ENCODE results near the gene IMPDH2.

IMPDH2 gene

DNA sequence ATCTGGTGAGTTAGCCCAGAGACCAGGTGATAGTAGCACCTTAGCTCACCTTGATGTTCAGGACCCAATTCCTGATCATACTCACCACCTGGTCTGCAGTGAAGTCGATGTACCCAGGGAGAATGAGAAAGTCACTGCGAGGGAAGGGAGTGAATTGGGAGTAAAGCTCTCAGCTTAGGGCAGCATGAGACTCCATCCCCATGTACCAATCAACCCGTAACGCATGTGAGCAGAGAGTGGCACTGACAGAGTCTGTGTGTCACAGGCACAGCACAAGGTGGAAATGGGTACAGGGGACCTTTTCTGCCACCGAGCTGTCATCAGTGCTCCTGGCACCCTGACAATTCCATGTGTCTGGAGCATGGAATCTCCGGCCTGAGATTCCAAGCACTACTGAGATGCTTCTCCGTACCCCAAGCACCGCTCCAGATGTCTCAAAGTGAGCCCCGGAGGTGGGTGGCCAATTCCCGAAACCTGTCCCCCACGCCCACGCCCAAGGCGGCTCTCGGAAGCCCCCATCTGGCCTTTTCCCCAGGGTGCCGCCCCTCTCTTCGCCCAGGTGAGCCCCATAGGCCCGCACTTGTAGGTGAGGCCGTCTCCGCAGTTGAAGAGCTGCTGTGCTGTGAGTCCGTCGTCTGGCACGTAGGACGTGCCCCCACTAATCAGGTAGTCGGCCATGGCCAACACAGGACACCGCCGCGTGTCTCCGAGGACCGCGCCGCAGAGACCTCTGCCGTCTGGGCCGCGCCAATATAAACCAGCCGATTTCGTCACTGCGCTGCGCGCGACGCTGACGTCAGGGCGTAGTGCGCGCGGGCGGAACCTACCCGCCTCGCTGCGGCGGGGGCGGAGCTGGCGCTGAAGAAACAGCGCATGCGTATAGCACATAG is at the start of gene IMPDH2:
IMPDH2 (minus strand) TSS at position 726 of the 890 bp plus-strand sequence; CDS start at position 678, 48 bp downstream.
- Mint-ChIP-seq H3K4me3 (peak within 1 kb of the TSS; percentile 87), H3K9me3 (no peaks in the 10 kb centered on the region), H3K27me3 (no peaks in the 10 kb centered on the region), H3K4me1 (peaks cover 27% of the 10 kb centered on the region), H3K27ac (ENCODE audit: low read depth) (peak within 1 kb of the TSS; percentile 97), H3K36me3 (ENCODE audit: insufficient read depth) (peaks cover 53% of the 10 kb centered on the region)
- ATAC-seq (replicated peaks; ENCODE audit: extremely low read depth, poor library complexity, severe bottlenecking): peak; percentile 94
- peak; percentile 88 to 90 for DNase-seq (ENCODE audit: low spot score in 2 of 2)

DNA sequence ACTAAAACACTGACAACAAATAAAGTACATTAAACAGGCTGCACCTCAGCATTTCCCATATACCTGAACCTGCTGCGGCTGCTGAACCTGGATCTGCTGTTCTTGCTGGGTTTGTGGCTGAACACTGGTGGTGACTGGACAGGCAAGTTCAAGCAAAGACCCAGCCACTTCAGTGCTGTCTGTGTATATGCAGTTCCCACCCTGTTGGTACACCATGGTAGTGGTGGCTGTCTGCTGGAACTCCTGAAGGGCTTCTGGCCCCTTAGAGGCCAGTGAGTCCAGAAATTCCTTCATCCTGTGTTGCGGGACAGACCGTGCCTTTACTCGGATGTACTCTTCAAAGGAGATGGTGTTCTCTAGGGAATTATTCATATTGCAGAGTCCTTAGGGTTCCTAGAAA is 47.4 kb upstream of the IMPDH2 start:
- Mint-ChIP-seq H3K27ac (ENCODE audit: low read depth) (no peak overlapping the region), H3K27me3 (no peaks in the 10 kb centered on the region), H3K4me3 (no peak overlapping the region), H3K36me3 (ENCODE audit: insufficient read depth) (peaks cover 73% of the 10 kb centered on the region), H3K4me1 (peaks cover 9% of the 10 kb centered on the region), H3K9me3 (no peaks in the 10 kb centered on the region)
- DNase-seq (ENCODE audit: low spot score in 2 of 2) (no peak), ATAC-seq (replicated peaks; ENCODE audit: extremely low read depth, poor library complexity, severe bottlenecking) (no peak)

DNA sequence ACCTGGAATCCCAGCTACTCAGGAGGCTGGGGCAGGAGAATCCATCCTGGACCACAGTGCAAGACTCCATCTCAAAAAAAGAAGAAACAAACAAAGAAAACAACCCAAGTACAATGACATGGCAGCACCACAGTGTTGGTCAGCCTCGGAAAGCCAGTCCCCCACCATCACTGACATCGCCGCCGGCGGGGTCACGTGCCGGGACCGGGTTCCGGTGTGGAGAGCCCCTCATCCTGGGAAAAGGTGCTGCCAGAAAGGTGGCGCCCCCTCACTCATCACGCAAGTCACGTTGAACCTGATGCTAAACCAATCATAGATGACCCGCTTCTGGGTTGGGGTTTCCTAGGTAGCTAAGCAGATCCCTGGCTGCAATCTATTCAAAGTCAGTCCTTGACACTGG is 46.9 kb upstream of the IMPDH2 start:
- Mint-ChIP-seq H3K27me3 (no peaks in the 10 kb centered on the region), H3K9me3 (no peaks in the 10 kb centered on the region), H3K36me3 (ENCODE audit: insufficient read depth) (peaks cover 74% of the 10 kb centered on the region), H3K4me3 (no peak overlapping the region), H3K27ac (ENCODE audit: low read depth) (no peak overlapping the region), H3K4me1 (peaks cover 9% of the 10 kb centered on the region)
- no peak for ATAC-seq (replicated peaks; ENCODE audit: extremely low read depth, poor library complexity, severe bottlenecking)
- no peak for DNase-seq (ENCODE audit: low spot score in 2 of 2)

DNA sequence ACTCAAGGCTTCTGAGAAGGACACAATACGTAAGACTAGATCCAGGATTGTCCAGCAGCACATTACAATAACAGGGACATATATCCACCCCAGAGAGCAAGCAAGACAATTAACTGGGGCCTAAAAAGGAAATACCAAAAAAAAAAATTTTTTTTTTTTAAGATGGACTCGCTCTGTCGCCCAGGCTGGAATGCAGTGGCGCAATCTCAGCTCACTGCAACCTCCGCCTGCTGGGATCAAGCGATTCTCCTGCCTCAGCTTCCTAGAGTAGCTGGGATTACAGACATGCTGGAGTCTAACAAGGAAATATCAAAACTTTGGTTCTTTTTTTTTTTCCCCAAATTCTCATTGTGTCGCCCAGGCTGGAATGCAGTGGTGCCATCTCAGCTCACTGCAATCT is 28.8 kb upstream of the IMPDH2 start:
- peak overlapping the region; percentile 27 for H3K27ac Mint-ChIP-seq (ENCODE audit: low read depth)
- no peak overlapping the region for H3K4me3 Mint-ChIP-seq
- H3K9me3 Mint-ChIP-seq: no peaks in the 10 kb centered on the region
- H3K27me3 Mint-ChIP-seq: no peaks in the 10 kb centered on the region
- H3K4me1 Mint-ChIP-seq: peaks cover 9% of the 10 kb centered on the region
- no peak for ATAC-seq (replicated peaks; ENCODE audit: extremely low read depth, poor library complexity, severe bottlenecking)
- H3K36me3 Mint-ChIP-seq (ENCODE audit: insufficient read depth): peaks cover 41% of the 10 kb centered on the region
- no peak for DNase-seq (ENCODE audit: low spot score in 2 of 2)

DNA sequence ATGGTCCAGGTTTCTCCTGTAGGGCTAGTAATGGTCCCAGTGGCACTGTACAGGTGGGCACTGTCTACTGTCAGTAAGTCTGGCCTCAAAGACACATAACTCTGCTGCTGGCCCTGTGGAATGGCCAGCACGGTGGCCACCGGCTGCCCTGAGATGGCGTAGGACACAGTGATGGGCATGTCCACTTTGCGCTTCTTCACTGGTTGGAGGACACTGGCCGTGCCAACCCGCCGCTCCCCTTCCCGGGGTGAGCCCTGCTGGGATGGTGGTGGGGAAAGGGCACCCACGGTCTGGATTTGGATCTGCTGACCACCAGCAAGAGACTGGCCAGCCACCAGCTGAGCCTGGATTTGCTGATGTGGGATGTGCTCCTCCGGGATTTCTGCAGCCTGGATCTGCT is 28.1 kb upstream of the IMPDH2 start:
- peaks cover 13% of the 10 kb centered on the region for H3K4me1 Mint-ChIP-seq
- H3K27ac Mint-ChIP-seq (ENCODE audit: low read depth): peak overlapping the region; percentile 27
- H3K27me3 Mint-ChIP-seq: no peaks in the 10 kb centered on the region
- no peak for DNase-seq (ENCODE audit: low spot score in 2 of 2)
- peaks cover 45% of the 10 kb centered on the region for H3K36me3 Mint-ChIP-seq (ENCODE audit: insufficient read depth)
- ATAC-seq (replicated peaks; ENCODE audit: extremely low read depth, poor library complexity, severe bottlenecking): no peak
- H3K9me3 Mint-ChIP-seq: no peaks in the 10 kb centered on the region
- H3K4me3 Mint-ChIP-seq: no peak overlapping the region

DNA sequence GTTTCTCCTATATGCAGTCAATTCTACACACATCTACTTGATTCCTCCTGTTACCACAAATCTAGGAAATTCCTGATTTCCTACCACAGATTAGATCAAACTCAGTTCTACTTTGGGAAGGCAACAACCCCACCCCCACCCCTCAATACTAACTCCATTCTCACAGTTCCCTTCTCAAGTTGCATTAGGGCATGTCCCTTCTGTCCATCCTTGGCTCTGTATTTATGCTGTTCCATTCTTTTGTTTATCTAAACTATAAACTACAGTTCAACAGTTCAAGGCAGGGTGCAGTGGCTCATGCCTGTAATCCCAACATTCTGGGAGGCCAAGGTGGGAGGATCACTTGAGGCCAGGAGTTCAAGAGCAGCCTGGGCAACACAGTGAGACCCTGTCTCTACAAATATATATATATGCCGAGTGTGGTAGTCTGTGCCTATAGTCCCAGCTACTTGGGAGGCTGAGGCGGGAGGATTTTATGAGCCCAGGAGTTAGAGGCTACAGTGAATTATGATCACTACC is 25.2 kb upstream of the IMPDH2 start:
- H3K27me3 Mint-ChIP-seq: no peaks in the 10 kb centered on the region
- H3K4me3 Mint-ChIP-seq: no peak overlapping the region
- ATAC-seq (replicated peaks; ENCODE audit: extremely low read depth, poor library complexity, severe bottlenecking): no peak
- no peak overlapping the region for H3K27ac Mint-ChIP-seq (ENCODE audit: low read depth)
- DNase-seq (ENCODE audit: low spot score in 2 of 2): no peak
- no peaks in the 10 kb centered on the region for H3K9me3 Mint-ChIP-seq
- H3K36me3 Mint-ChIP-seq (ENCODE audit: insufficient read depth): peaks cover 50% of the 10 kb centered on the region
- H3K4me1 Mint-ChIP-seq: peaks cover 32% of the 10 kb centered on the region

DNA sequence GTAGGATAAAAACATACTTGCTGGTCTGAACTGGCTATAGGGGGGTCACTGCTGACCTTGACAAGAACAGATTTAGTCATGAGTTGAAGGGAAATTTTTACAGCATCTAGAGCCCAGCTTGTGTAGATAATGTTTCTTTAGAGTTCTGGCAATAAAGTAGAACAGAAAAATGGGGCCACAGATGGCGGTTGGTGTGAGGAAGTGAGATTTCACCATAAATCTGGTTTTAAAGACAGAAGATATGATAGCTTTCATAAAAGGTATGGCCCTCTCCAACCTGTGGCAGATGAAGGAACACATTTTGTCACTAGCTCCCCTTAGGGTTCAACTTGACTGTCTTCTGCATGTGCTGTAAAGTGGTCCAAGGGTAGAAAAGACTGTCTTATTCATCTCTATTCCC is 24.3 kb upstream of the IMPDH2 start:
- DNase-seq (ENCODE audit: low spot score in 2 of 2): no peak
- Mint-ChIP-seq H3K9me3 (no peaks in the 10 kb centered on the region), H3K27ac (ENCODE audit: low read depth) (no peak overlapping the region), H3K36me3 (ENCODE audit: insufficient read depth) (peaks cover 48% of the 10 kb centered on the region), H3K4me1 (peaks cover 32% of the 10 kb centered on the region), H3K4me3 (no peak overlapping the region), H3K27me3 (no peaks in the 10 kb centered on the region)
- ATAC-seq (replicated peaks; ENCODE audit: extremely low read depth, poor library complexity, severe bottlenecking): no peak

DNA sequence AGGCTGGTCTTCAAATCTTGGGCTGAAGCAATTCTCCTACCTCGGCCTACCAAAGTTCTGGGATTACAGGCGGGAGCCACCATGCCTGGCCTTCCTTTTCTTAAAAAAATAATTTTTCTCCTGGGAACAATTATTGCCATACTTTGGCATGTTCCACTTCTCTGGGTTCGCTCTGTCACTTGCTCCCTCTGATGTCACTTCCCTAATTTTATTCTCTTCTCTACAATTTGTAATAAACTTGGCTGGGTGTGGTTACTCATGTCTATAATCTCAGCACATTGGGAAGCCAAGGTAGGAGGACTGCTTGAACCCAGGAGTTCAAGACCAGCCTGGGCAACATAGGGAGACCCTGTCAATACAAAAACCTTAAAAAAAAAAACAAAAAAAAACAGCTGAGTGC is 6.1 kb upstream of the IMPDH2 start:
- H3K4me1 Mint-ChIP-seq: peaks cover 10% of the 10 kb centered on the region
- no peak for DNase-seq (ENCODE audit: low spot score in 2 of 2)
- H3K9me3 Mint-ChIP-seq: no peaks in the 10 kb centered on the region
- no peaks in the 10 kb centered on the region for H3K27me3 Mint-ChIP-seq
- H3K36me3 Mint-ChIP-seq (ENCODE audit: insufficient read depth): peaks cover 58% of the 10 kb centered on the region
- H3K4me3 Mint-ChIP-seq: no peak overlapping the region
- ATAC-seq (replicated peaks; ENCODE audit: extremely low read depth, poor library complexity, severe bottlenecking): no peak
- no peak overlapping the region for H3K27ac Mint-ChIP-seq (ENCODE audit: low read depth)

DNA sequence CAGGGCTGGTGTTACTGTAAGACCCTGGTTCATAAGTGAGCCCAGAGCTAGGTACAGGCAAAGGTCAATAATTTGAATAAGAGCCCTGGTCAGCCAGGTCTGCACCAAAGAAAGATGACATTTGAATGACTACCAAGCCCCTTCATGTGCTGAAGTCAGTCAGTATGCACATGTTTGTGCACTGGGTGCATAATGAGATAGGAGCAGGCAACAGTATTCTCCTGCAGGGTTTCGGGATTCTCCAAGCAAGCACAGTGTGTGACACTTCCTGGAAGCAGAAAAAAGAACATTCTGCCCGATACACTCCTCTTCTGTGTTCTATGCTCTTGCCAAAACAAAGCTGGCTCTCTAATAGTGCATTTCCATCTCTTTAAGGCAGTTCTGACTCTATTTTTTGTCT is 5.5 kb upstream of the IMPDH2 start:
- Mint-ChIP-seq H3K4me3 (no peak overlapping the region), H3K27me3 (no peaks in the 10 kb centered on the region), H3K9me3 (no peaks in the 10 kb centered on the region), H3K36me3 (ENCODE audit: insufficient read depth) (peaks cover 58% of the 10 kb centered on the region), H3K27ac (ENCODE audit: low read depth) (peak overlapping the region; percentile 19), H3K4me1 (peaks cover 10% of the 10 kb centered on the region)
- no peak for DNase-seq (ENCODE audit: low spot score in 2 of 2)
- ATAC-seq (replicated peaks; ENCODE audit: extremely low read depth, poor library complexity, severe bottlenecking): no peak

DNA sequence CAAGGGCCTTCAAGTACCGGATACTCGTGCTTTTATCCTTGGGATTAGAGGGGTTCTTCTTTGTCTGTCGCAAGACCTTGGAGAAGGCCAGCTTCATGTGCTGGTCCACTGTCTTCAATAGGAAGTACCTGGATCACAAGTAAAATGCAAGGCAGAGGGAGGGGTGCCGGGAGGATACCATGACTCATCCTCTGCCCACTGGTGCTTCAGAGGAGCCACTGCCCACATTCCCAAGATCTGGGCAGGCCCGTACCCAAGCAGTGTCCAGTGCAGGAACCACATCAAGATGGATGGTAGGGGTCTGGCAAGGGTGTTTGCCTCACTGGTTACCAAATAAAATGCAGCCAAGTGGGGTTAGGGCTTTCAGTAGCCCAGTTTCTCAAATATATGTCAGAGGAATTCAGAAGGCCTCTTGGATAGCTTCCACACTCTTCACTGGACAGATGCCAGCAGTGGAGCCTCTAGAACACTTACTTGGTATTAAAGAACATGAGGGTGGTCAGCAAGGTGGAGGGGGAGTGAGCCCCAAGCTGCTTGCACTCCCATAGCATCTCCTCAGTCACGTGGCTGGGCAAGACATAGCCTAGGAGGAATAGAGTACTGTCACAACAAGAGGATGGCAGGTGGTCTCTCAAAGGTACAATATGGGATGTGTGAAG is 3.6 kb upstream of the IMPDH2 start:
- Mint-ChIP-seq H3K4me1 (peaks cover 26% of the 10 kb centered on the region), H3K9me3 (no peaks in the 10 kb centered on the region), H3K36me3 (ENCODE audit: insufficient read depth) (peaks cover 62% of the 10 kb centered on the region), H3K27ac (ENCODE audit: low read depth) (no peak overlapping the region), H3K4me3 (no peak overlapping the region), H3K27me3 (no peaks in the 10 kb centered on the region)
- no peak for ATAC-seq (replicated peaks; ENCODE audit: extremely low read depth, poor library complexity, severe bottlenecking)
- no peak for DNase-seq (ENCODE audit: low spot score in 2 of 2)

DNA sequence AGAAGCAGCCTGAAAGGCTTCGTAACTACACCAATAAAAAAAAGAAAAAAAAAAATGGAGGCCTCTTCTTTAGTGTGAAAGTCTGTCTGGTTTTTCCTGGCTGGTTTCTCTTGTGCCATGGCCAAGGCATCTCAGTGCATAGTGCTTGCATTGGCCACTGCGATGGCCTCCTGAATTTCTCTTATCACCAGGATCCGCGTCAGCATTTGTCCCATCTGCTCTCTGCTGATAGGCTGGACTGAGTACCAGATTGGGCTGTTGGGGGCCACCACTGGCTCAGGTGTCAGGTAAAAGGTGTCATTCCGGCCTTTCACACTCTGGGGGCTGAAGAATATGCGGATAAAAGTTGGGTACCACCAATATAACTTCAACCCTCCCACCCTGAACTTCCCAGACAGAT is 1.1 kb upstream of the IMPDH2 start:
- no peak for ATAC-seq (replicated peaks; ENCODE audit: extremely low read depth, poor library complexity, severe bottlenecking)
- H3K27ac Mint-ChIP-seq (ENCODE audit: low read depth): peak overlapping the region; percentile 51

DNA sequence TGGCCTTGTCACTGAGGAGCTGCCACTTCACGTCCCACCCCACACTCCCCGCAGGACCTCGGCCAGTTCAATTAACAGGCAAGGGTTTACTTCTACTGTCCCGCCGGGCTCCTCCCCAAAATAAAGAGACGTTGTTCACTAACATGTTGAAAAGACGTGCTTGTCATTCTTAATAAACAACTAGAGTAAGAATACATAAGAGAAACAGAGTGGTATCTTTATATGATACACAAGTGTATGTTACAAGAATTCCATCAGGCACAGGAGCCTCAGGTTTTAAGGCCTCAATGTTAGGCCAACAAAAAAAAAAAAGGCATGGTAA is 326 bp upstream of the IMPDH2 start:
- ATAC-seq (replicated peaks; ENCODE audit: extremely low read depth, poor library complexity, severe bottlenecking) (no peak), DNase-seq (ENCODE audit: low spot score in 2 of 2) (no peak)
- Mint-ChIP-seq H3K9me3 (no peaks in the 10 kb centered on the region), H3K4me1 (peaks cover 27% of the 10 kb centered on the region), H3K27me3 (no peaks in the 10 kb centered on the region), H3K36me3 (ENCODE audit: insufficient read depth) (peaks cover 47% of the 10 kb centered on the region), H3K27ac (ENCODE audit: low read depth) (peak overlapping the region; percentile 97), H3K4me3 (peak overlapping the region; percentile 87)

More for the DNA sequence above, 1.1 kb upstream of the IMPDH2 start:
- DNase-seq (ENCODE audit: low spot score in 2 of 2): no peak
- Mint-ChIP-seq H3K4me1 (peaks cover 28% of the 10 kb centered on the region), H3K4me3 (no peak overlapping the region), H3K36me3 (ENCODE audit: insufficient read depth) (peaks cover 51% of the 10 kb centered on the region), H3K9me3 (no peaks in the 10 kb centered on the region), H3K27me3 (no peaks in the 10 kb centered on the region)

DNA sequence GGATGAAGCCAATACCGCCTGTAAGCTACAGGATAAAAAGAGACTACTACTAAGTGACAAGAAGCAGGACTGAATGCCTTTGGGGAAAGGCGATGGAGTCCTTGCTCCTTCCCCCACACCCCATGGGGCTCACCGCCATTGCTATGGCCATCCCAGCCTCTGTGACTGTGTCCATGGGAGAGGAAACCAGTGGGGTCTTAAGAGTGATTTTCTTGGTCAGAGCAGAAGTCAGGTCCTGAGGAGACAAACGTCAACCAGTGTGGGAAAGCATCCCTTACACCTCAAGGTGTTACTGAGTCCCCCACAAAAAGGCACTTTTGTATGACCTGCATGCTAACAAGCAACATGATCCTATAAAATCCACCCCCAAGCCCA is 913 bp downstream of the IMPDH2 start:
- Mint-ChIP-seq H3K9me3 (no peaks in the 10 kb centered on the region), H3K27ac (ENCODE audit: low read depth) (peak overlapping the region; percentile 97), H3K4me3 (peak overlapping the region; percentile 87), H3K27me3 (no peaks in the 10 kb centered on the region), H3K4me1 (peaks cover 28% of the 10 kb centered on the region), H3K36me3 (ENCODE audit: insufficient read depth) (peaks cover 55% of the 10 kb centered on the region)
- ATAC-seq (replicated peaks; ENCODE audit: extremely low read depth, poor library complexity, severe bottlenecking) (no peak), DNase-seq (ENCODE audit: low spot score in 2 of 2) (no peak)

Measured in central memory CD8-positive, alpha-beta T cell (primary cell).